GM12891 (cell line): ENCODE results near the gene PLOD1.
"Not testable (repeated sequence)": the region's sequence is repeated elsewhere in the genome, so short reads cannot be mapped to it uniquely, and the experiment has no call there.

Source experiments
- DNase-seq: peaks from one replicate; pipeline ENCODE4 v3.0.0; 2011; ENCODE audit warnings: low spot score; ENCODE audit not compliant: insufficient read length
- FAIRE-seq: peaks from 2 replicates; lab custom pipeline; 2011; peaks lifted over from hg19 to GRCh38; lab: Jason Lieb, UNC
- PAX5 ChIP-seq: IDR thresholded peaks from 2 replicates; pipeline ENCODE4 v1.6.1; 2011; ENCODE audit warnings: low read length, moderate library complexity, mild to moderate bottlenecking; ENCODE audit not compliant: insufficient read depth, severe bottlenecking
- POLR2A ChIP-seq: IDR thresholded peaks from 2 replicates; pipeline ENCODE4 v1.6.1; 2011; ENCODE audit warnings: low read depth, low read length, control low read depth
- POLR2AphosphoS5 ChIP-seq: IDR thresholded peaks from 2 replicates; pipeline ENCODE4 v1.6.1; 2011; ENCODE audit warnings: low read depth, low read length, control low read depth
- POU2F2 ChIP-seq: IDR thresholded peaks from 2 replicates; pipeline ENCODE4 v1.6.1; 2011; ENCODE audit warnings: low read depth, mild to moderate bottlenecking, control low read depth, low read length, moderate library complexity
- SPI1 ChIP-seq: IDR thresholded peaks from 2 replicates; pipeline ENCODE4 v1.6.1; 2011; ENCODE audit warnings: low read depth, low read length, control low read depth
- TAF1 ChIP-seq: IDR thresholded peaks from 2 replicates; pipeline ENCODE4 v1.6.1; 2011; ENCODE audit warnings: low read depth, low read length, control low read depth

Gene PLOD1

GRCh38 chr1:11912000-11912399, 22.5 kb upstream of the PLOD1 start:
- no peak for DNase-seq
- TF ChIP-seq TAF1, result no peak
- no peak for TF ChIP-seq PAX5
- no peak for TF ChIP-seq POLR2AphosphoS5
- TF ChIP-seq POU2F2, result no peak
- no peak for TF ChIP-seq SPI1
- TF ChIP-seq POLR2A, result no peak
- FAIRE-seq, result no peak

- DNase-seq, result not testable (repeated sequence)
Measured at GRCh38 chr1:11912482-11913216, 21.9 kb upstream of the PLOD1 start.

GRCh38 chr1:11913291-11913690, 21.2 kb upstream of the PLOD1 start:
- TF ChIP-seq POU2F2 (no peak), TAF1 (no peak), POLR2AphosphoS5 (no peak), SPI1 (no peak), PAX5 (no peak), POLR2A (no peak)
- FAIRE-seq (no peak), DNase-seq (no peak)

More at GRCh38 chr1:11912482-11913216, 21.9 kb upstream of the PLOD1 start:
- FAIRE-seq, result not testable (repeated sequence)

GRCh38 chr1:11914024-11914423, 20.5 kb upstream of the PLOD1 start:
- TF ChIP-seq POLR2A (no peak), TAF1 (no peak), POU2F2 (no peak), SPI1 (no peak), POLR2AphosphoS5 (no peak), PAX5 (no peak)
- no peak for DNase-seq
- no peak for FAIRE-seq

- DNase-seq, result no peak
- no peak for FAIRE-seq
- TF ChIP-seq POLR2A, result no peak
- no peak for TF ChIP-seq SPI1
- TF ChIP-seq PAX5, result no peak
- no peak for TF ChIP-seq TAF1
- no peak for TF ChIP-seq POLR2AphosphoS5
- no peak for TF ChIP-seq POU2F2
Measured at GRCh38 chr1:11918799-11919519, 15.6 kb upstream of the PLOD1 start.

- no peak for FAIRE-seq
- TF ChIP-seq POU2F2, result no peak
- DNase-seq, result no peak
Measured at GRCh38 chr1:11919621-11920020, 14.9 kb upstream of the PLOD1 start.

GRCh38 chr1:11920239-11920903, 14.1 kb upstream of the PLOD1 start:
- FAIRE-seq, result no peak
- no peak for TF ChIP-seq TAF1
- TF ChIP-seq SPI1, result no peak
- no peak for TF ChIP-seq POLR2AphosphoS5
- TF ChIP-seq POU2F2, result no peak
- no peak for DNase-seq

- FAIRE-seq (no peak), DNase-seq (no peak)
- TF ChIP-seq PAX5 (no peak), POLR2AphosphoS5 (no peak), POLR2A (no peak), TAF1 (no peak), SPI1 (no peak), POU2F2 (no peak)
Measured at GRCh38 chr1:11921022-11921421, 13.5 kb upstream of the PLOD1 start.

GRCh38 chr1:11923069-11923826, 11.3 kb upstream of the PLOD1 start:
- DNase-seq (no peak), FAIRE-seq (no peak)

GRCh38 chr1:11923827-11924113, 10.7 kb upstream of the PLOD1 start:
- DNase-seq (no peak), FAIRE-seq (no peak)
- TF ChIP-seq TAF1 (no peak), SPI1 (no peak), PAX5 (no peak), POU2F2 (no peak), POLR2A (no peak), POLR2AphosphoS5 (no peak)

More at GRCh38 chr1:11923069-11923826, 11.3 kb upstream of the PLOD1 start:
- TF ChIP-seq PAX5 (no peak), TAF1 (no peak), POLR2AphosphoS5 (no peak), POU2F2 (no peak), SPI1 (no peak), POLR2A (no peak)
